Mononuclear cell (primary cell): ENCODE data around the gene LRRC3. TPM values are rescaled to one million over a fixed set of nuclear protein-coding genes. Genes with fewer than 3 reads are reported as not detected.

Experiments
- H3K27me3 ChIP-seq: 2 replicates; pipeline ENCODE4 v1.6.0; 2011; ENCODE audit warnings: low read length, control low read depth; ENCODE audit not compliant: insufficient read depth
- H3K4me1 ChIP-seq: 2 replicates; pipeline ENCODE4 v1.5.1; 2011; ENCODE audit warnings: mild to moderate bottlenecking, low read length, control low read depth; ENCODE audit not compliant: insufficient read depth
- H3K4me3 ChIP-seq: 2 replicates; pipeline ENCODE4 v1.5.1; 2011; ENCODE audit warnings: mild to moderate bottlenecking, low read length, moderate library complexity
- H3K9me3 ChIP-seq: 2 replicates; pipeline ENCODE4 v1.5.1; 2011; ENCODE audit warnings: low read depth, mild to moderate bottlenecking, control low read depth, low read length
- total RNA-seq: library from RNA; depleted of rRNA; stranded (reverse); fragments of >200 nt; gene quantifications from one replicate; pipeline ENCODE4 v1.2.3, GENCODE V29; 2012

The LRRC3 gene
- total RNA-seq, 1 donor = 0.31 TPM

- no peak overlapping the region for H3K4me3 ChIP-seq
- H3K9me3 ChIP-seq = no peaks in the 10 kb centered on the region
- peaks cover 7% of the 10 kb centered on the region for H3K4me1 ChIP-seq
- H3K27me3 ChIP-seq = no peaks in the 10 kb centered on the region
Observed at GRCh38 chr21:44456915-44457736, 1.8 kb downstream of the LRRC3 start.

- Histone ChIP-seq H3K27me3 (no peaks in the 10 kb centered on the region), H3K4me3 (no peak overlapping the region), H3K9me3 (no peaks in the 10 kb centered on the region), H3K4me1 (peaks cover 7% of the 10 kb centered on the region)
Observed at GRCh38 chr21:44458971-44459711, 3.8 kb downstream of the LRRC3 start.

- no peaks in the 10 kb centered on the region for H3K9me3 ChIP-seq
Observed at GRCh38 chr21:44459712-44460440, 4.6 kb downstream of the LRRC3 start.

GRCh38 chr21:44460441-44460755, 5.1 kb downstream of the LRRC3 start:
- Histone ChIP-seq H3K9me3 (no peaks in the 10 kb centered on the region), H3K4me3 (no peak overlapping the region), H3K4me1 (peaks cover 7% of the 10 kb centered on the region), H3K27me3 (no peaks in the 10 kb centered on the region)

More at GRCh38 chr21:44459712-44460440, 4.6 kb downstream of the LRRC3 start:
- Histone ChIP-seq H3K27me3 (no peaks in the 10 kb centered on the region), H3K4me1 (peaks cover 7% of the 10 kb centered on the region), H3K4me3 (no peak overlapping the region)

- H3K27me3 ChIP-seq = no peaks in the 10 kb centered on the region
- peaks cover 5% of the 10 kb centered on the region for H3K4me1 ChIP-seq
- no peaks in the 10 kb centered on the region for H3K9me3 ChIP-seq
- no peak overlapping the region for H3K4me3 ChIP-seq
Observed at GRCh38 chr21:44461005-44461404, 5.7 kb downstream of the LRRC3 start.

GRCh38 chr21:44461464-44462001, 6.2 kb downstream of the LRRC3 start:
- Histone ChIP-seq H3K4me1 (no peaks in the 10 kb centered on the region), H3K27me3 (no peaks in the 10 kb centered on the region), H3K9me3 (no peaks in the 10 kb centered on the region), H3K4me3 (no peak overlapping the region)

- H3K27me3 ChIP-seq = no peaks in the 10 kb centered on the region
- no peaks in the 10 kb centered on the region for H3K9me3 ChIP-seq
- H3K4me1 ChIP-seq = no peaks in the 10 kb centered on the region
- no peak overlapping the region for H3K4me3 ChIP-seq
Observed at GRCh38 chr21:44462086-44462833, 7.0 kb downstream of the LRRC3 start.

GRCh38 chr21:44462834-44463200, 7.5 kb downstream of the LRRC3 start:
- H3K4me3 ChIP-seq = no peak overlapping the region
- no peaks in the 10 kb centered on the region for H3K27me3 ChIP-seq
- no peaks in the 10 kb centered on the region for H3K9me3 ChIP-seq
- H3K4me1 ChIP-seq = no peaks in the 10 kb centered on the region

- H3K4me1 ChIP-seq = no peaks in the 10 kb centered on the region
- H3K27me3 ChIP-seq = no peaks in the 10 kb centered on the region
- H3K4me3 ChIP-seq = no peak overlapping the region
- H3K9me3 ChIP-seq = no peaks in the 10 kb centered on the region
Observed at GRCh38 chr21:44463724-44464123, 8.4 kb downstream of the LRRC3 start.

GRCh38 chr21:44464351-44464750, 9.0 kb downstream of the LRRC3 start:
- Histone ChIP-seq H3K4me1 (no peaks in the 10 kb centered on the region), H3K27me3 (no peaks in the 10 kb centered on the region), H3K4me3 (no peak overlapping the region), H3K9me3 (no peaks in the 10 kb centered on the region)

- no peaks in the 10 kb centered on the region for H3K27me3 ChIP-seq
- H3K9me3 ChIP-seq = no peaks in the 10 kb centered on the region
- no peaks in the 10 kb centered on the region for H3K4me1 ChIP-seq
- H3K4me3 ChIP-seq = no peak overlapping the region
Observed at GRCh38 chr21:44466351-44466954, 11.1 kb downstream of the LRRC3 start.

GRCh38 chr21:44466996-44467858, 11.9 kb downstream of the LRRC3 start:
- H3K4me3 ChIP-seq = no peak overlapping the region
- H3K4me1 ChIP-seq = no peaks in the 10 kb centered on the region
- no peaks in the 10 kb centered on the region for H3K9me3 ChIP-seq
- H3K27me3 ChIP-seq = no peaks in the 10 kb centered on the region

- H3K9me3 ChIP-seq = no peaks in the 10 kb centered on the region
- H3K4me1 ChIP-seq = no peaks in the 10 kb centered on the region
- H3K4me3 ChIP-seq = no peak overlapping the region
- H3K27me3 ChIP-seq = no peaks in the 10 kb centered on the region
Observed at GRCh38 chr21:44467859-44468195, 12.5 kb downstream of the LRRC3 start.

- Histone ChIP-seq H3K27me3 (no peaks in the 10 kb centered on the region), H3K4me3 (no peak overlapping the region), H3K9me3 (no peaks in the 10 kb centered on the region), H3K4me1 (no peaks in the 10 kb centered on the region)
Observed at GRCh38 chr21:44471341-44471740, 16.0 kb downstream of the LRRC3 start.
